ENCODE data around the gene CRELD1.

DNA sequence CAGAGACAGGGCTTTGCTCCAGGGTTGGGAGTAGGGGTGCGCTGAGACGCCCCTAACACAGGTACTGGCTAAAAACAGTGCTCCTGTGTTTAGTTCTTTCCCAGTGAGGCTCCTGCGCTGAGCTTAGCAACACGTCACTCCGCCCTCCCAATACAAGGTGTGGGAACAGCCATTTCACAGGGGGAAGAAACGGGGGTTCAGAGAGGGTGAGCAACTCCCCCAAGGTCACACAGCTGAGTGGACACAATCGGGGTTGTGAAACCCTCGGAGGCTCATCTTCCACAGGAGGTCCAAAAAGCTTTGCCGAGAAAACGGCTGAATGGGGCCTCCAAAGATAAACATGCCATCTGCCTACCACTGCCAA, 17.9 kb downstream of the CRELD1 start:
- TF ChIP-seq EZH2 (IDR thresholded peaks at IDR 0.05) (no peak), SIN3A (IDR thresholded peaks at IDR 0.05; ENCODE audit: low read depth) (no peak), POLR2AphosphoS5 (IDR thresholded peaks at IDR 0.05; ENCODE audit: low read depth, low read length) (no peak)
- TF ChIP-seq, protein P1, sequence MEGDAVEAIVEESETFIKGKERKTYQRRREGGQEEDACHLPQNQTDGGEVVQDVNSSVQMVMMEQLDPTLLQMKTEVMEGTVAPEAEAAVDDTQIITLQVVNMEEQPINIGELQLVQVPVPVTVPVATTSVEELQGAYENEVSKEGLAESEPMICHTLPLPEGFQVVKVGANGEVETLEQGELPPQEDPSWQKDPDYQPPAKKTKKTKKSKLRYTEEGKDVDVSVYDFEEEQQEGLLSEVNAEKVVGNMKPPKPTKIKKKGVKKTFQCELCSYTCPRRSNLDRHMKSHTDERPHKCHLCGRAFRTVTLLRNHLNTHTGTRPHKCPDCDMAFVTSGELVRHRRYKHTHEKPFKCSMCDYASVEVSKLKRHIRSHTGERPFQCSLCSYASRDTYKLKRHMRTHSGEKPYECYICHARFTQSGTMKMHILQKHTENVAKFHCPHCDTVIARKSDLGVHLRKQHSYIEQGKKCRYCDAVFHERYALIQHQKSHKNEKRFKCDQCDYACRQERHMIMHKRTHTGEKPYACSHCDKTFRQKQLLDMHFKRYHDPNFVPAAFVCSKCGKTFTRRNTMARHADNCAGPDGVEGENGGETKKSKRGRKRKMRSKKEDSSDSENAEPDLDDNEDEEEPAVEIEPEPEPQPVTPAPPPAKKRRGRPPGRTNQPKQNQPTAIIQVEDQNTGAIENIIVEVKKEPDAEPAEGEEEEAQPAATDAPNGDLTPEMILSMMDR (IDR thresholded peaks at IDR 0.05 in 2 of 3, conservative IDR thresholded peaks at IDR 0.05 in 1 of 3; ENCODE audit: borderline replicate concordance in 1 of 3, insufficient read depth in 1 of 3, low read depth in 2 of 3, low read length in 2 of 3): no peak

Data from HCT116 (cell line).